Stimulated activated CD4-positive, alpha-beta T cell treated with anti-CD3 and anti-CD28 coated beads, Interleukin-15, amount 100 ng/mL, for 48 hours (primary cell): Measurements from ENCODE around the gene ZPBP2.
A peak's percentile ranks its signal among the peaks of the same experiment; 100 is the strongest.
"Not testable (repeated sequence)": the region's sequence is repeated elsewhere in the genome, so short reads cannot be mapped to it uniquely, and the experiment has no call there.

Source experiments
- DNase-seq, 2 donors: peaks; one replicate each; pipeline ENCODE4 v3.0.0-alpha.2; 2020; ENCODE audit warnings: low read depth in 2 of 2

ZPBP2 gene, protein sequence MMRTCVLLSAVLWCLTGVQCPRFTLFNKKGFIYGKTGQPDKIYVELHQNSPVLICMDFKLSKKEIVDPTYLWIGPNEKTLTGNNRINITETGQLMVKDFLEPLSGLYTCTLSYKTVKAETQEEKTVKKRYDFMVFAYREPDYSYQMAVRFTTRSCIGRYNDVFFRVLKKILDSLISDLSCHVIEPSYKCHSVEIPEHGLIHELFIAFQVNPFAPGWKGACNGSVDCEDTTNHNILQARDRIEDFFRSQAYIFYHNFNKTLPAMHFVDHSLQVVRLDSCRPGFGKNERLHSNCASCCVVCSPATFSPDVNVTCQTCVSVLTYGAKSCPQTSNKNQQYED

GRCh38 chr17:39867880-39868553 is at the start of gene ZPBP2:
Gene ZPBP2, plus strand, starts transcription at chr17:39868202. Its CDS starts 153 bp downstream, at chr17:39868355.
- DNase-seq = peak; percentile 31 to 34

GRCh38 chr17:39818358-39819000 is 49.5 kb upstream of the ZPBP2 start:
- no peak for DNase-seq

DNA sequence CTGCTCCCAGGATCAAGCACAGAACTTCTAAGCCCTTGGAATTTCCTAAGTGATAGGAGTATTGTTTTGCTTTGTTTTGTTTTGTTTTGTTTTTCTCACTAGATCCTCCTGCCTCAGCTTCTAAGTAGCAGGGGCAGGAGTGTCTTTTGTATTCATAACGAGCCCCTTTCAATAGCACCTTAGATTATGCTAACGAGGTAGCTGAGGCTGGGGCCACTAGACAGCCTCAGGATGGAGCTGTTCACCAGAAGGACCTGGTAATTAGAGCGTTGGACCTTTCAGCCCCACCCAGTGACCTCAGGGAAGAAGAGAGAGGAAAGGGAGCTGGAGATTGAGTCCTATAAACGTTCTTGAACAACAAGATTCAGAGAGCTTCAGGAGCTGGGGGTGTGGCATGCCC is 47.5 kb upstream of the ZPBP2 start:
- no peak for DNase-seq

- DNase-seq = no peak
These were observed 47.0 kb upstream of the ZPBP2 start for GRCh38 chr17:39820987-39821386.

- DNase-seq = no peak
These were observed 46.0 kb upstream of the ZPBP2 start for GRCh38 chr17:39822051-39822451.

DNA sequence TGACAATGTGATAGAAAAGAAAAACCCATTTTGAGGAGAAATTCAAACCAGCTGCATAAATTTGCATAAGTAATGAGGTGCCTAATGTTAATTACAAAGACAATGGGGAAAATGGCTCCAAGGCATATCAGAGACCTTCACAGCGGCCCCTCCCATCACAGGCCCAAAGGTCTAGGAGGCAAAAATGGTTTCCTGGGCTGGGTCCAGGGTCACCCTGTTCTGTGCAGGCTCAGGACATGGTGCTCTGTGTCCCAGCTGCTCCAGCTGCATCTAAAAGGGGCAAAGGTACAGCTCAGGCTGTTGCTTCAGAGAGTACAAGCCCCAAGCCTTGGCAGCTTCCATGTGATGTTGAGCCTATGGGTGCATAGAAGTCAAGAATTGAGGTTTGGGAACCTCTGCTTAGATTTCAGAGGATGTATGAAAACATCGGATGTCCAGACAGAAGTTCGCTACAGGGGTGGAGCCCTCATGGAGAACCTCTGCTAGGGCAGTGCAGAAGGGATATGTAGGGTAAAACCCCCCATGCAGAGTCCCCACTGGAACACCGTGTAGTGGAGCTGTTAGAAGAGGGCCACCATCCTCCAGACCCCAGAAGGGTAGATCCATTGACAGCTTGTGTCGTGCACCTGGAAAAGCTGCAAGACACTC is 44.5 kb upstream of the ZPBP2 start:
- DNase-seq = no peak

DNA sequence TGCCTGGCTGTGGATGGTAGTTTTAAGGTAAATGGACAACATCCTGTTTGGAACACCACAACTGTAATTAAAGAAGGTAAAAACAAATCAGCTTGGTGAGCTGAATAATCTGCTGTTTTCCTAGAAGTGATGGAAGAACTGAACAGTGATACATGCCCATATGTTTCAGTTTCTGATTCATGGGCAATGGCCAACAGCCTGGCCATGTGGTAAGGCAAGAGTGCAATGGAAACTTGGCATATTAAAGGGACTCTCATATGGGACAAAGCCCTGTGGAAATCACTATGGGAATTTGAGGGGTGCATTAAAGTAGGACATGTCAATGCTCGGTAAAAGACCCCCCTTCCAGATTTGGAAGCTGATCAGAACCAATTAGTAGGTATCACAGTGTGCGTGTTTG is 41.7 kb upstream of the ZPBP2 start:
- no peak for DNase-seq

DNA sequence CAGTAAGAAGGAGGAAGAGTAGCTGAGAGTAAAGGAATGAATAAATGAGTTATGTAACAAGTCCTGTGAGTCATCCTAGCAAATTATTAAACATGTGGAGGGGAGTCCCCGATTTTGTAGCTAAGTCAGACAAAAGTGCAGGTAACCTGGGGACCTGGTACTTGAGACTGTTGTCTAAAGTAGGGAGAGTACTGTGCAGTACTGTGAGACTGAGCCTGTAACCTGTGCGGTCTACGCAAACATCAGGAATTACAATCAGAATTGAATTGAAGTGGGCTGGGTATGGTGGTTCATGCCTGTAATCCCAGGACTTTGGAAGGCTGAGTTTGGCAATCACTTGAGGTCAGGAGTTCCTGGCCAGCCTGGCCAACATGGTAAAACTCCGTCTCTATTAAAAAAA is 39.6 kb upstream of the ZPBP2 start:
- DNase-seq = no peak

DNA sequence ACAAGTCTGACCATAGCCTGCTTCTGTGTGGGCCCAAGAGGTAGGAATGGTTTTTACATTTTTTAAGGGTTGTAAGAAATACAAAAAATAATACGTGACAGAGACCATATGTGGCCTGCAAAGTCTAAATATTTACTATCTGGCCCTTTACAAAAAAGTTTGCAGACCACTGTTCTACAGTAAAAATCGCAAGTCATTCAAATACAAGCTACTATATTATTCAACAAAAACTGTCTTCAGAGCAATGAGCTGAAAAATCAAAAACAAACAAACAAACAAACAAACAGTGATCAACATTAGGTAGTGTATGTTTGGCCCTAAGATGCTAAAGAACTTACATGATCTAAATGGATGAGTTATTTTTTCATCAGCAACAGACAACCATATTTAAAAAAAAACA is 36.4 kb upstream of the ZPBP2 start:
- DNase-seq = no peak

DNA sequence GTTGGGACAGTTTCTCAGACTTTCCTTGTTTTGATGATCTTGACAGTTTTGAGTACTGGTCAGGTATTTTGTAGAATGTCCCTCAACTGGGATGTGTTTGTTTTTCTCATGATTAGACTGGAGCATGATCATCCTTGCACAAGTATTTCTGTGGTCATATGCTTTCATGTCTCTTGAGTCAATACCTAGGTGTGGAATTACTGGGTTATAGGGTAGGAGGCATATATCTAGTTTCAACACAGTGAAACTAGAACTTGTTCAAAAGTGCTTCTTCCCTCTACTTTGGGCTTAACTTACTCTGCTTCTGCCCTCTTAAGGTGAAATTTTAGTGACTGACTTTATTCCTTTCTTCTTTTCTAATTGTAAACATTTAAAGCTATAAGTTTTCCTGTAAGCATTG is 34.0 kb upstream of the ZPBP2 start:
- DNase-seq = no peak

GRCh38 chr17:39835038-39835786 is 32.8 kb upstream of the ZPBP2 start:
- DNase-seq = no peak

GRCh38 chr17:39836117-39836516 is 31.9 kb upstream of the ZPBP2 start:
- no peak for DNase-seq

DNA sequence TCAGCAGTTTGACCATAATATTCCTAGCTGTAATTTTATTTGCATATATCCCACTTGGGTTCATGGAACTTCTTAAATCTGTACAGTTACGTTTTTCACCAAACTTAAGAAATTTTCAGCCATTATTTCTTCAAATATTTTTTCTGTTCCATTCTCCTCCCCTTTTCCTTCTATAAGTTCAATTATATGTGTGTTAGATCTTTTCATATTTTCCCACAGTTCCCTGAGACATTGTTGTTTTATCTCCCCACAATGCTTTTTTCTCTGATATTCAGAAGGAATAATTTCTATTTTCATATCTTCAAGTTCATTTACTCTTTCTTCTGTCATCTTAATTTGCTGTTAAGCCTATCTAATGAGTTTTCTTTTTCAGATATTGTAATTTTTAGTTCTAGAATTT is 29.9 kb upstream of the ZPBP2 start:
- DNase-seq = no peak

- no peak for DNase-seq
These were observed 29.2 kb upstream of the ZPBP2 start for GRCh38 chr17:39838784-39839183.

DNA sequence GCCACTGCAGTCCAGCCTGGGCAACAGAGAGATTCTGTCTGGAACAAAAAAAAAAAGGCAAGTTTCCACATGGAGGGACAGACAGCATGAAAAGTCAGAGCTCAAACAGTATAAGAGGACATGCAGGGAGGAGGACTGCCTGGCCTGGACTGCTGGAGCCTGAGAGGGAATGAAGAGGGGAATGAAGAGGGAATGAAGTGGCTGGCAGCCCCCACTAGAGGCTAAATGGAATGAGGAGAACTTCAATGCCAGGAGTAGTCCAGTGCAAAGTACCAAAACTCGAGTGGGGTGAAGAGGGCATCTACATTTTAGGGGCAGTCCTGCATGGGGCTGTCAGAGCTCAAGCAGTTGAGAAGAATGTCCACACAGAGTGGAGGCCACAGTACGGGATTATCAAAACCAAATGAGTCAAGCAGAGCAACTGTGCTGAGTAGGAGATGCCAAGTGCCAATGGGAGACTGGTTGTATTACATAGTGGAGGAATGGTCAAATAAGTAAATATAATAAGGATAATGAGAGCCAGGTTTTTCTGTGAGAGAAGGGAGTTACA is 26.8 kb upstream of the ZPBP2 start:
- DNase-seq = no peak

DNA sequence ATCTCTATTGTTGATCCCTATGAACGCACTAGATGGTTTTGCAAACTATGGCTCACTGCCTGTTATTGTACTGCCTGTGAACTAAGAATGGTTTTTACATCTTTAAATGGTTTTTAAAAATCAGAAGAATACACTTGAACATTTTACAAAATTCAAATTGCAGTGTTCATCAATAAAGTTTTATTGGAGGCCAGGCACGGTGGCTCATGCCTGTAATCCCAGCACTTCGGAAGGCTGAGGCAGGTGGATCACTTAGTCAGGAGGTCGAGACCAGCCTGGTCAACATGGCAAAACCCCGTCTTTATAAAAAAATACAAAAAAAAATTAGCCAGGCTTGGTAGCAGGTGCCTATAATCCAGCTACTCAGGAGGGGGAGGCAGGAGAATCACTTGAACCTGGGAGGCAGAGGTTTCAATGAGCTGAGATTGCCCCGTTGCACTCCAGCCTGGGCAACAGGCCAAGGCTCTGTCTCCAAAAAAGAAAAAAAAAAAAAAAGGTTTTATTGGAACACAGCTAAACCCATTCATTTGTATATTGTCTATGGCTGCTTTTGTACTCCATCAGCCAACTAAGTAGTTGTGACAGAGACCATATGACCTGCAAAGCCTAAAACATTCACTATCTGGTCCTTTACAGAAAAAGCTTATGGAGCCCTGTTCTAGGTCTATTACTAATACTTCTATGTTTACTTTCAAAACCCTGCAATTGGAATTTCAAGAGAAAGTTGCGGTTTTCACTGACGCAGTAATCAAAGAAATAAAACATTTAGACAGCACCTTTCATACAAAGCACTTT is 22.8 kb upstream of the ZPBP2 start:
- DNase-seq = no peak

DNA sequence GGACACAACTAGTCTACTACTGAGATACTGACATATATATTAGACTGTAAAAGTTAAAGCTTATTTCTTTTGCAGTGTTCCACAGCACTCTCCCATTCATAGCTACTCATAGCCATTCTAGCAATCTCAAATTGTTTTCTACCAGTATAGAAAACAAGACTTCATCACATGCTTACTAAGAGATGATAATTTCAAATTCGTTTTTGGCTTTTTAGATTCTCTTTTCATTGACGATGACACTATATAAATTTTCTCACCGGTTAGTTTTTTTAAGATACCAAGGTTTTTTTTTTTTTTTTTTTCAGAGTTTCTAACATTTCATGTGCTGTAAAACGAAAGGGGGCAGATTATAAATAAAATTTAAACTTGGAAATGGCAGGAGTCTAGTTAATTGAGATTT is 21.8 kb upstream of the ZPBP2 start:
- DNase-seq = no peak

- no peak for DNase-seq
These were observed 19.4 kb upstream of the ZPBP2 start for GRCh38 chr17:39848600-39848999.

DNA sequence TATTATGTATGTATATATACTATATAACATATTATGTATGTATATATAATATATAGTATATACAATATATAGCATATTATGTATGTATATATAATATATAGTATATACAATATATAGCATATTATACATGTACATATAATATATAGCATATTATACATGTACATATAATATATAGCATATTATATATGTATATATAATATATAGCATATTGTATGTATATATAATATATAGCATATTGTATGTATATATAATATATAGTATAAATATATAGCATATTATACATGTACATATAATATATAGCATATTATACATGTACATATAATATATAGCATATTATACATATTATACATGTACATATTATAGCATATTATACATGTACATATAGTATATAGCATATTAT is 17.8 kb upstream of the ZPBP2 start:
- DNase-seq = not testable (repeated sequence)

GRCh38 chr17:39852239-39852638 is 15.8 kb upstream of the ZPBP2 start:
- no peak for DNase-seq

DNA sequence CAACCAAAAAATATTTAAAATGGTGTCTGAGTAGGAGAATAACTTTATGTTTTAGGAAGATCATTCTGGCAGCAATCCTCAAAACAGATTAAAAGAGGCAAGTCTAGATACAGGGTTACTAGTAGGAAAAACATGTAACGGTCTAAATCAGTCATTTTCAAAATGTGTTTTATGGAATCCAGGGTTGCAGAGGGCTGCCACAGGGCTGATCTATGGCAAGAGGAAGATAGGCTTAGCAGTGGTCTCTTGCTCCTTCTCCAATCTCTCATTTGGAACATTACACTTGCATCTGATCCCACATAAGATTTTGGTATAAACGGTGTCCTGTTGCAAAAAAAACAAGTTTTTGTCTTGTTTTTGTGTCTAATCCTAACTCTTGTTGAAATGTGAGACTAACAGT is 13.1 kb upstream of the ZPBP2 start:
- DNase-seq = no peak
